GM19468 (cell line): ENCODE measurements around the gene NDUFS3.
A peak's percentile ranks its signal among the peaks of the same experiment; 100 is the strongest.
"Not testable (repeated sequence)": the region's sequence is repeated elsewhere in the genome, so short reads cannot be mapped to it uniquely, and the experiment has no call there.

Experiments
- ATAC-seq: cut with Tn5 transposase; IDR thresholded peaks from one replicate; pipeline ENCODE4 v1.9.1; 2021; ENCODE audit warnings: mild to moderate bottlenecking, moderate library complexity, moderate number of reproducible peaks; ENCODE audit not compliant: unreplicated experiment; ENCODE audit errors: extremely low read depth

NDUFS3 gene

DNA sequence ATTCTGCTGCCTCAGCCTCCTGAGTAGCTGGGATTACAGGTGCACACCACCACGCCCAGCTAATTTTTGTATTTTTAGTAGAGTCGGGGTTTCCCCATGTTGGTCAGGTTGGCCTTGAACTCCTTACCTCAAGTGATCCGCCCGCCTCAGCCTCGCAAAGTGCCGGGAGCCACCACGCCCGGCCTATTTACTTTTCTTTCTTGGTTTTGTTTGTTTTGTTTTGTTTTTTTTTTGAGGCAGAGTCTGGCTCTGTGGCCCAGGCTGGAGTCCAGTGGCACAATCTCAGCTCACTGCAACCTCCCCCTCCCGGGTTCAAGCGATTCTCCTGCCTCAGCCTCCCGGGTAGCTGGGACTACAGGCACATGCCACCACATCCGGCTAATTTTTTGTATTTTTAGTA, 21.9 kb upstream of the NDUFS3 start:
- ATAC-seq, result not testable (repeated sequence)

GRCh38 chr11:47558695-47559094, 20.2 kb upstream of the NDUFS3 start:
- ATAC-seq, result no peak

- no peak for ATAC-seq
Measured at GRCh38 chr11:47560426-47560825, 18.4 kb upstream of the NDUFS3 start.

DNA sequence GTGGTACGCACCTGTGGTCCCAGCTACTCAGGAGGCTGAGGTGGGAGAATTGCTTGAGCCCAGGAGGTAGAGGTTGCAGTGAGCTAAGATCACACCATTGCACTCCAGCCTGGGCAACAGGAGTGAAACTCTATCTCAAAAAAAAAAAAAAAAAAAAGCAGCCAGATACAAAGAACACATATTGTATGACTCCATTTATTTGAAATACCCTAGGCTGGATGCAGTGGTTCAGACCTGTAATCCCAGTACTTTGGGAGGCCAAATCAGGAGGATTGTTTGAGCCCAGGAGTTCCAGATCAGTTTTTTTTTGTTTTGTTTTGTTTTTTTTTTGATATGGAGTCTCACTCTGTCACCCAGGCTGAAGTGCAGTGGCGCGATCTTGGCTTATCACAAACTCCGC, 16.5 kb upstream of the NDUFS3 start:
- not testable (repeated sequence) for ATAC-seq

DNA sequence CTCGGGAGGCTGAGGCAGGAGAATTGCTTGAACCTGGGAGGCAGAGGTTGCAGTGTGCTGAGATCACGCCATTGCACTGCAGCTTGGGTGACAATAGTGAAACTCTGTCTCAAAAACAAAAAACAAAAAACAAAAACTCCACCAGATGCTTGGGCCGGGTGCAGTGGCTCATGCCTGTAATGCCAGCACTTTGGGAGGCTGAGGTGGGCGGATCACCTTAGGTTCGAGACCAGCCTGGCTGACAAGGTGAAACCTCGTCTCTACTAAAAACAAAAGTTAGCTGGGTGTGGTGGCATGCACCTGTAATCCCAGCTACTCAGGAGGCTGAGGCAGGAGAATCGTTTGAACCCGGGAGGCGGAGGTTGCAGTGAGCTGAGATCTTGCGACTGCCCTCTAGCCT, 14.5 kb upstream of the NDUFS3 start:
- ATAC-seq, result not testable (repeated sequence)

- no peak for ATAC-seq
Measured at GRCh38 chr11:47564933-47565339, 13.9 kb upstream of the NDUFS3 start.

DNA sequence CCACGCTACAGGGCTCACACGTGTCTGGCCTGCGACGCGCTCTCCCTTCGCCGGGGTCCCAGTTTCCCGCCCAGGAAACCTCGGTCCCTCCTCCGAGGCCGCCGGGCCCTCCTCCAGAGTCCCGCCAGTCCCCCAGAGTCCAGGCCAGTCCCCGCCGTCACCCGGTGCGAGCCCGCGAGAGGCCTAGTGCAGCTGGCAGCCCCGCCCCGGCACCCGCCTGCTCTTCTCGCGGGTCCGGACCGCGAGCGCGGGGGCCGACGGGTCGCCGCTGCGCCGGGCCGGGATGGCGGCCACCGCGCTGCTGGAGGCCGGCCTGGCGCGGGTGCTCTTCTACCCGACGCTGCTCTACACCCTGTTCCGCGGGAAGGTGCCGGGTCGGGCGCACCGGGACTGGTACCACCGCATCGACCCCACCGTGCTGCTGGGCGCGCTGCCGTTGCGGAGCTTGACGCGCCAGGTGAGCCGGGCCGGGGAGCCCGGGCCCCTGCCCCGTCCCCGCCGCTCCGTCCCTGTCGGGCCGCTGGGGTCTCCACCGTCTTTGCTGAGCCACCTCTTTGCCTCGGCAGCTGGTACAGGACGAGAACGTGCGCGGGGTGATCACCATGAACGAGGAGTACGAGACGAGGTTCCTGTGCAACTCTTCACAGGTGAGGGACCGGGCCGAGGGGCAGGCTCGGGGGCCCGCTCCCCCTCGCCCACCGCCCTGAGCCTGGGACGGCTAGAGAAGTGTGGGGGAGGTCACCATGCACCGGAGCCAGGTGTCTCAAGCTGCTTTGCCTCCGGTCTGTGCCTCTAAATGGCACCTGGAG, 13.3 kb upstream of the NDUFS3 start, which contains the start of gene PTPMT1:
TSS of gene PTPMT1 (plus strand) at position 260 of the 809 bp plus-strand sequence. CDS start at position 284, 24 bp downstream.
- peak; percentile 49 for ATAC-seq

DNA sequence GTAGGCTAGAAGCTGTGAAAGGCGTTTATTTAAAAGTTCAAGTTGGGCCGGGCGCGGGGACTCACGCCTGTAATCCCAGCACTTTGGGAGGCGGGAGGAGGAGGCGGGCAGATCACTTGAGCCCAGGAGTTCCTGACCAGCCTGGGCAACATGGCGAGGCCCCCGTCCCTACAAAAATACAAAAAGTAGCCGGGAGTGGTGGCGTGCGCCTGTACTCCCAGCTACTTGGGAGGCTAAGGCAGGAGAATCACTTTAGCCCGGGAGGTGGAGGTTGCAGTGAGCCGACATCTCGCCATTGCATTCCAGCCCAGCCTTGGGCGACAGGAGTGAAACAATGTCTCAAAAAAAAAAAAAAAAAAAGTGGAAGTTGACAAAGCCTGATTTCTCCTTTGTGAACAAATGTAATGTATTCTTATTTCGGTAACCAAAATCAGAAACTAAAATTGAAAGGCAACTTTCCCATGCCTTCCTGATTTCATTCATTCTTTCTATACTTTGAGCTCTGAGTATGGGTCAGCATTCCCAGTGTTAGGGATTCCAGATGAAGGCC, 12.7 kb upstream of the NDUFS3 start:
- ATAC-seq, result no peak

DNA sequence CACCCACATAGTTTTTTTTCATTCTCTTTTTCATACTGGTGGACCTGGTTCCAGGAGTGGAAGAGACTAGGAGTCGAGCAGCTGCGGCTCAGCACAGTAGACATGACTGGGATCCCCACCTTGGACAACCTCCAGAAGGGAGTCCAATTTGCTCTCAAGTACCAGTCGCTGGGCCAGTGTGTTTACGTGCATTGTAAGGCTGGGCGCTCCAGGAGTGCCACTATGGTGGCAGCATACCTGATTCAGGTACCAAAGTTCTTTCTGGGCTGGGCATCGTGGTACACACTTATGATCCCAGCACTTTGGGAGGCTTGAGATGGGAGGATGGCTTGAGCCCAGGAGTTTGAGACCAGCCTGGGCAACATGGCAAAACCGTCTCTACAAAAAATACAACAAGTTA, 9.2 kb upstream of the NDUFS3 start:
- no peak for ATAC-seq

DNA sequence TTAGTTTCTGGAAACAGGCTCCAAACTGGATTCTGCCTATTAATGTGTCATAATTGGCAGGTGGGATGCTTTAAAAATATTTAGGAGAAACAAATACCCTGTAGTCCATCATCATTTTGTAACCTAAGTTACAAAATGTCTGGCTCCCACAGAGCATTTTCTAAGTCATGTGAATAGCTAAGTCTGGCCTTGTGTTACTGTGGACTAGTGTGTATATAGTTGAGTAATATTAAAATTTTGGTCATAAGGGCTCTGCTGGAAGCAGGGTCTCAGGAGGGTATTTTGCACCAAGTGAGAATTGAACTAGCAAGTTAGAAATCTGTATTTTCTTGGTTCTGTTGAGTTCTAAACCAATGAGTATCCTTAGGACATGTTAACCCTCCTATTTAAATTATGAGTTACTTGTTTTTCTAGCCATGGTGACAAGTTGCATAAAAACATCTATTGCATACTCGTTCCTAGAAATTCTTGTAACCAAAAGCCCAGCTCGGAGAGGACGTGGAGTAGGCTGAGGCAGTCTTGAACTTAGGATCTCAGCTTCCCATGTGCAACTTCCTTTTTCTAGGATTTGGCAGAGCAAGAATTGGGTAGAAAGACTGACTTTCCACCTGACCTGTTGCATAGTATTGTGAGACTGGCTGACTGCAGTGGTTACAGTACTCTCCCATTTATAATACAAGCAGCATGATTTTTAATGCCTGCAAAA, 8.1 kb upstream of the NDUFS3 start:
- no peak for ATAC-seq

- no peak for ATAC-seq
Measured at GRCh38 chr11:47571357-47571729, 7.5 kb upstream of the NDUFS3 start.

DNA sequence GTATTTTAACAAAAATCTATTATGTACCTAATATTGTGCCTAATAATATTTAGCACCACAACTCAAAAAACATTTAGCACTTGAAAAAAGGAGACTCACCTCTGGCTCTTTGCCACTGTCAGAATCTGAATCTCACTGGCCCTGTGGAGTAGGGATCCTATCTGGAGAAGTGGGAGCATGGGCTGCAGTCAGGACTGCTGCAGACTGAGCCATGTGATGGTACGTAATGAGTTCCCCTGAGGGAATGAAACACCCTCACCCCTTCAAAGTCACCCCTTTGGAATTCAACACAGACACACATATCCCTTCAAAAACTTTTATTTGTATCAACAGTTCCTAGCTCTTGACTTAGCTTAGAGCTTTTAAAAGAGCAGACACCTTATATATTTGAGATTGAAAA, 7.0 kb upstream of the NDUFS3 start:
- ATAC-seq, result no peak

- ATAC-seq, result no peak
Measured at GRCh38 chr11:47572715-47573255, 6.1 kb upstream of the NDUFS3 start.

DNA sequence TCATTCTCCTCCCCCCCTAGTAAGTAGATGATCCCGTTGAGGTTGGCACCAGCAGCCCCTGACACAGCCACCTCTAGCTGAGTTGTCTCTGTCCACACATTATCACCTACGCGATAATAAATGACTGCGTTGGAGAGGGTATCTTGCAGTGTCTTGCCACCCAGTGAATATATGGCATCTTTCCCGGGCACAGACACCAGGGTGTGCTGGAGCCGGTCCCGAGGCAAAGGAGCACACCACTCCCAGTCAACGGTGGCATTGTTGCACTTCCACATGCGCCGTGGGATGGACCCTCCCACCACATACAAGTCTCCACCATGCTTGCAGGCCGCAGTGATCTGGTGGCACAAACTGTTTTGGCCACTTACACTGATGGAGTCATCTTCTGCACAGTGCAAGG, 5.6 kb upstream of the NDUFS3 start:
- ATAC-seq, result no peak

DNA sequence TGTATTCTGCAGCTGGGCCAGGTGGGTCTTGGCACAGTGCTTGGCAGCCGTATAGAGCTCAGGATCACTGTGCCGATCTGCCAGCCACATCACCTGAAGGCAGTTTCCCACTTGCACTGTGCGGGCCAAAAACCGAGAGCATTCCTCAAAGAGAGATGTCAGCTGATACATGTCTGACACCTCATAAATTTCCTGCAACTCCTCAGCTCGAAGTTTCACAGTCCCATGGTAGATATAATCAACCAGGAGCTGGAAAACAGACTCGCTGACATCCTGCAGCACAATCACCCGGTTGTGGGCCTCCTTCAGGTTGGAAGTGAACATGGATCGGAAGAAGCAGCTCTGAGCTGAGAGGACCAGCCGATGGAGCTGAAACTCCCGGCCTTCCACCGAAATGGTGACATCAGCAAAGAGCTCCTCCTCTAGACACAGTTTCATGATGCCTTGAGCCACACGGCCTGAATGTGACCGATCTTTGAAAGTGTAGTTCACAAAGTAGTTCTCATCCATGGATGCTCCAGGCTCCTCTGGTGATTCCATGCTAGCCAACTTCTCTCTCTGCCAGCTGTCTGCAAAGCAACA, 1.3 kb upstream of the NDUFS3 start:
- no peak for ATAC-seq

GRCh38 chr11:47583844-47584243, 5.0 kb downstream of the NDUFS3 start:
- no peak for ATAC-seq

DNA sequence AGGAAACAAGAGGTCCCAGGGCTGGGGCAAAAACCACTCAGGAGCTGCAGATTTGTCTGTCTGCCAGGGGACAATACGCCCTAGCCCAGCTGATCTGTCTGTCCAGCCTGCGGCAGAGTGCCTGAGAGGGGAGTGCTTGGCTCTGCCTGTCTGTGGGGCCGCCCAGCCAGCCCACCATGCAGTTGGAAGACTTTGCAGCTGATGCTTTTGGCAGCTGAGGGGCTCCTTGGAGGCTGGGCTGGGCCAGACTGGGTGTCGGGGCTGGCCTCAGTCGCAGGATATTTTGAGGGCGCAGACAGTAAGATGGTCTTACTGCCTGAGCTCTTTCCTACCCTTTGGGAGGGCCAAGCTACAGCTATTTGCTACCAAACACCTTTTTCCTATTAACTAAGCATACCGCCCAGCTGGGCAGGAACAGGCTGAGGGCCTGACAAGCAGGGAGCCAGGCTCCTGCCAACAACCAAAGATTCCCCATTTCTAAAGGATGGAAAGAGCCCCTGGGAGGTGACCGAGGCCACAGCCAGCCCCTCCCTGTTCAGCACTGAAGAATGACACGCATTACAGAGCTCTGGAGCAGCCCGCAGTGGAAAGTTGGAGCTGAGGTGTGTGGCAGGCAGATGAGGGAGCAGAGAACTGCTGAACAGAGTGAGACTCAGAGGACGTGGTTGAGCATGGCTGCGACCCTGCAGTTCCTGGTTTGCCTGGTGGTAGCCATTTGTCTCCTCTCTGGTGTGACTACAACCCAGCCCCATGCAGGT, 7.4 kb downstream of the NDUFS3 start, which contains the start of gene FAM180B:
TSS of gene FAM180B (plus strand) at position 581 of the 758 bp plus-strand sequence. CDS start at position 672, 91 bp downstream.
- ATAC-seq, result no peak

GRCh38 chr11:47587039-47587716, 8.3 kb downstream of the NDUFS3 start:
- ATAC-seq, result no peak

- ATAC-seq, result no peak
Measured at GRCh38 chr11:47587723-47588326, 9.0 kb downstream of the NDUFS3 start.
